OCI-LY7 (cell line): Measurements from ENCODE around the gene LOX. TPM values are rescaled to one million over a fixed set of nuclear protein-coding genes. Genes with fewer than 3 reads are reported as not detected.

Source experiments
- BruUV-seq: library from RNA; stranded (reverse); fragments of 400-500 nt; replicated peaks from 2 replicates; lab custom pipeline; 2021; lab: Mats Ljungman, UMichigan
- CTCF ChIA-PET: fragments of 300-600 bp; sonication (Branson Sonifier 250); formaldehyde crosslinking; loops from one replicate; lab custom pipeline; 2022; ENCODE audit warnings: antibody characterized with exemption; ENCODE audit not compliant: unreplicated experiment; lab: Charles Lee
- POLR2A ChIA-PET: fragments of 300-600 bp; sonication (Branson Sonifier 250); formaldehyde crosslinking; loops from one replicate; lab custom pipeline; 2022; ENCODE audit warnings: antibody characterized with exemption; lab: Charles Lee
- DNase-seq: peaks from one replicate; pipeline ENCODE4 v3.0.0-alpha.2; 2015; ENCODE audit warnings: low spot score
- H2AFZ ChIP-seq: fragments of 200-600 bp; sonication (generic), shearing (Covaris generic); 2 replicates; pipeline ENCODE4 v1.6.1; 2014; ENCODE audit warnings: mild to moderate bottlenecking, antibody characterized with exemption, low read length, moderate library complexity
- H3K27ac ChIP-seq: fragments of 200-600 bp; sonication (generic); 2 replicates; pipeline ENCODE4 v1.5.1; 2014; ENCODE audit warnings: mixed run types, low read depth, mild to moderate bottlenecking, moderate library complexity, low read length, inconsistent platforms; ENCODE audit not compliant: poor library complexity, severe bottlenecking
- H3K36me3 ChIP-seq: fragments of 200-600 bp; sonication (generic); 2 replicates; pipeline ENCODE4 v1.6.1; 2014; ENCODE audit warnings: mild to moderate bottlenecking, antibody characterized with exemption, low read length, moderate library complexity, mixed read lengths; ENCODE audit not compliant: insufficient read depth
- H3K4me1 ChIP-seq: fragments of 200-600 bp; sonication (generic); 2 replicates; pipeline ENCODE4 v1.5.1; 2014; ENCODE audit warnings: mild to moderate bottlenecking, low read length; ENCODE audit not compliant: insufficient read depth, poor library complexity, severe bottlenecking
- H3K4me2 ChIP-seq: fragments of 200-600 bp; sonication (generic); 2 replicates; pipeline ENCODE4 v1.6.1; 2014; ENCODE audit warnings: mild to moderate bottlenecking, low read length
- H3K4me3 ChIP-seq: fragments of 200-600 bp; sonication (generic); 2 replicates; pipeline ENCODE4 v1.5.1; 2014; ENCODE audit warnings: mild to moderate bottlenecking, low read depth, low read length; ENCODE audit not compliant: poor library complexity, severe bottlenecking
- H3K79me2 ChIP-seq: fragments of 200-600 bp; sonication (generic); 2 replicates; pipeline ENCODE4 v1.6.1; 2016; ENCODE audit warnings: low read depth, mild to moderate bottlenecking, low read length, moderate library complexity, mixed read lengths; ENCODE audit not compliant: insufficient read depth
- H3K9me2 ChIP-seq: fragments of 200-600 bp; sonication (generic); 2 replicates; pipeline ENCODE4 v1.6.1; 2016; ENCODE audit warnings: mild to moderate bottlenecking, low read length, mixed read lengths; ENCODE audit not compliant: insufficient read depth
- H3K9me3 ChIP-seq: fragments of 200-600 bp; sonication (generic); 2 replicates; pipeline ENCODE4 v1.6.1; 2014; ENCODE audit warnings: mild to moderate bottlenecking, mixed run types, low read length, mixed read lengths
- H4K20me1 ChIP-seq: fragments of 200-600 bp; sonication (generic); 2 replicates; pipeline ENCODE4 v1.6.1; 2014; ENCODE audit warnings: mild to moderate bottlenecking, antibody characterized with exemption, low read length, moderate library complexity, mixed read lengths; ENCODE audit not compliant: insufficient read depth
- CTCF ChIP-seq: fragments of 200-600 bp; sonication (generic); conservative IDR thresholded peaks from 2 replicates; pipeline ENCODE4 v1.5.1; 2014; ENCODE audit warnings: mild to moderate bottlenecking, antibody characterized with exemption, low read length, moderate library complexity, mixed read lengths
- EZH2phosphoT487 ChIP-seq: fragments of 200-600 bp; sonication (generic); IDR thresholded peaks from 2 replicates; pipeline ENCODE4 v1.6.1; 2018; ENCODE audit warnings: low read depth, borderline replicate concordance, mild to moderate bottlenecking, mixed run types, antibody characterized with exemption, low read length, moderate library complexity, mixed read lengths
- intact Hi-C: fragments of 100-400 bp; cut with micrococcal nuclease; formaldehyde crosslinking; loops from one replicate; pipeline ENCODE4 v1.10.0; 2022; ENCODE audit not compliant: unreplicated experiment
- total RNA-seq, 2 experiments: library from RNA; depleted of rRNA in 1 of 2; stranded (reverse); fragments of >200 nt in 1 of 2; shearing (Covaris generic) in 1 of 2; gene quantifications; 2 replicates each; pipeline ENCODE4 v1.2.3, GENCODE V29; 2014 to 2022

LOX gene
- total RNA-seq, 2 experiments from 2014 or later: not detected

DNA sequence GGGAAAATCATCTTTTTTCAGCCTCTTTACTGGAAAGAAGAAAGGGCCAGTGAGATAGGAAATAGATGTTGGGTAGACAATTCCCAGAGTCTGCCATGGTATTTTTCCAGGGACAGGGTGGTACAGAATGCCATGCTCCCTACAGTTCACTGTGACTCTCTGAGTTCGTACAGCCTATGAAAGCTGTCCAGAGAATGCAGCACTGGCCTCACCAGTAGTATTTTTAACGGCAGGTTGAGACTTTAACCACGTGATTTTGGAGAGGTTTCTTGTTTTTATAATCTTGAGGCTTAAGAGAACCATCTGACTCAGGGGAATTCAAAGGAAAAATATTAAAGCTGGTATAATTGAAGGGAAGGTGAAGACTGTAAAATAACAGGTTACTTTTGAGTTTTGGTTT is 41.1 kb upstream of the LOX start:
- H3K36me3 ChIP-seq: no peaks in the 10 kb centered on the region
- no peaks in the 10 kb centered on the region for H3K4me1 ChIP-seq
- ChIA-PET CTCF (no interaction called here), POLR2A (no interaction called here)
- DNase-seq: no peak
- H3K27ac ChIP-seq: no peak overlapping the region
- no peaks in the 10 kb centered on the region for H3K9me3 ChIP-seq
- H4K20me1 ChIP-seq: no peaks in the 10 kb centered on the region
- no peaks in the 10 kb centered on the region for H3K79me2 ChIP-seq
- intact Hi-C loops: no loop called here
- H3K9me2 ChIP-seq: no peaks in the 10 kb centered on the region
- TF ChIP-seq EZH2phosphoT487: no peak
- TF ChIP-seq CTCF: no peak
- no peak overlapping the region for H3K4me2 ChIP-seq
- H3K4me3 ChIP-seq: no peak overlapping the region
- no peak overlapping the region for H2AFZ ChIP-seq
- no TSS peak for BruUV-seq

DNA sequence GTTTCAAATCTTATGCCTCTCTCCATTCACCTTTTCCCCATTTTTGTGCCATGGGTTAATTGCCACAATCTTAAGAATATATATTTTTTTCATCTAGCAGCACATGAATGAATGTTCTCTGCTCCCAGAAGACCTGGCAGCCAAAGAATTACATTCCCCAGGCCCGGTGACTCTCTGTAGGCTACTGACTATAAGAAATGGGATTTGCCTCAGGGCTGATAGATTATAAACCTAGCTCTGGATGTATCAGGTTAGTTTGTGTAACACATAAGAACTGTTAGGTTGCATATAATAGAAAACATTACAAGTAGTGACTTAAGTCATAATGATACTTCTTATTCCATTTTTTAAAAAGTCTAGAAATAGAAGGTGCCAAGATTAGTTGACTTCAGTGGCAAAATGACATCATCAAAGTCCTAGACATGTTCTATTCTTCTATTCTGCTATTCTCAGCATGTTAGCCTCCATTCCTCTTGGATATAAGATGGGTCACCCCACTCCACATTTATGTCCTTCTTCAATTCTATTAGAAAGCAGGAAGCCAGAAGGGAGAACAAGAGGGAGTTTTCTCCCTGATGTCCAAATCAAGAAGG is 40.4 kb upstream of the LOX start:
- POLR2A ChIA-PET: interaction anchor here (0.6 kb wide), 1 partner anchor 307 kb away, joined by 4 read pairs; no protein-coding TSS in a partner anchor
- no TSS peak for BruUV-seq

More for the DNA sequence above, 40.4 kb upstream of the LOX start:
- Histone ChIP-seq H3K79me2 (no peaks in the 10 kb centered on the region), H2AFZ (no peak overlapping the region), H3K4me3 (no peak overlapping the region), H4K20me1 (no peaks in the 10 kb centered on the region), H3K36me3 (no peaks in the 10 kb centered on the region), H3K4me1 (no peaks in the 10 kb centered on the region), H3K9me2 (no peaks in the 10 kb centered on the region), H3K4me2 (no peak overlapping the region), H3K9me3 (no peaks in the 10 kb centered on the region), H3K27ac (no peak overlapping the region)
- intact Hi-C loops: no loop called here
- DNase-seq: no peak
- CTCF ChIA-PET: no interaction called here
- no peak for TF ChIP-seq CTCF
- no peak for TF ChIP-seq EZH2phosphoT487
